ENCODE results near the gene EPS15.

DNA sequence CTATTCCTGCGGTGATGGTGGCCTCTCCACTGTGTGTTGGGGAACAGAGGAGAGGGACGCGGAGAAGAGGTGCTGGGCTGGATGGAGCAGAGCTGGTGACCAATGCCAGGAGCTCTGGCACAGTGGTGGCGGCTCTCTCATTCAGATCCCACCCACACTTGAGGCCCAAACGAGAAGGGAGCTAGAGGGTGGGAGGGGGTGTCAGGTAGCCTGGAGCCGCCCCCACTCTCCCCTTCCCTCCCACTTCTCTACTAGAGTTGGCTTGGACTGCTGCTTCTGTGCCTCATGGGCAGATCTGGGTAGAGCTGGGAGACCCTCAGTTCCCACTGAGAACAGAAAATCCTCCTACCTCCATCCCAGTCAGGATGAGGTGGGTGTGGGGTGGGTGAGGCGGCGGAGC lies 192.2 kb downstream of the EPS15 start:
- TF ChIP-seq, protein P1, sequence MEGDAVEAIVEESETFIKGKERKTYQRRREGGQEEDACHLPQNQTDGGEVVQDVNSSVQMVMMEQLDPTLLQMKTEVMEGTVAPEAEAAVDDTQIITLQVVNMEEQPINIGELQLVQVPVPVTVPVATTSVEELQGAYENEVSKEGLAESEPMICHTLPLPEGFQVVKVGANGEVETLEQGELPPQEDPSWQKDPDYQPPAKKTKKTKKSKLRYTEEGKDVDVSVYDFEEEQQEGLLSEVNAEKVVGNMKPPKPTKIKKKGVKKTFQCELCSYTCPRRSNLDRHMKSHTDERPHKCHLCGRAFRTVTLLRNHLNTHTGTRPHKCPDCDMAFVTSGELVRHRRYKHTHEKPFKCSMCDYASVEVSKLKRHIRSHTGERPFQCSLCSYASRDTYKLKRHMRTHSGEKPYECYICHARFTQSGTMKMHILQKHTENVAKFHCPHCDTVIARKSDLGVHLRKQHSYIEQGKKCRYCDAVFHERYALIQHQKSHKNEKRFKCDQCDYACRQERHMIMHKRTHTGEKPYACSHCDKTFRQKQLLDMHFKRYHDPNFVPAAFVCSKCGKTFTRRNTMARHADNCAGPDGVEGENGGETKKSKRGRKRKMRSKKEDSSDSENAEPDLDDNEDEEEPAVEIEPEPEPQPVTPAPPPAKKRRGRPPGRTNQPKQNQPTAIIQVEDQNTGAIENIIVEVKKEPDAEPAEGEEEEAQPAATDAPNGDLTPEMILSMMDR (IDR thresholded peaks at IDR 0.05; ENCODE audit: poor library complexity), result no peak
- TF ChIP-seq EZH2 (IDR thresholded peaks at IDR 0.05; ENCODE audit: borderline replicate concordance), result no peak
- no peak for TF ChIP-seq EZH2phosphoT487 (IDR thresholded peaks at IDR 0.05; ENCODE audit: low read depth, severe bottlenecking, unreplicated experiment)

Data from hepatocyte (in vitro differentiated cells).